Activated T-cell treated with anti-CD3 and anti-CD28 coated beads, Interleukin-2, amount 50 U/mL, for 4 hours (primary cell): Measurements from ENCODE around the gene ZNF208. TPM values are rescaled to one million over a fixed set of nuclear protein-coding genes. Genes with fewer than 3 reads are reported as not detected.
"Not testable (repeated sequence)": the region's sequence is repeated elsewhere in the genome, so short reads cannot be mapped to it uniquely, and the experiment has no call there.

ENCODE experiments used
- ATAC-seq, 2 donors: fragments of 200-7000 bp; cut with Tn5 transposase; one replicate each; pipeline ENCODE4 v1.10.0; 2021
- DNase-seq: peaks from one replicate; pipeline ENCODE4 v3.0.0-alpha.2; 2020
- H3K27me3 Mint-ChIP-seq: one replicate; pipeline ENCODE4 v1.8.0; 2021; ENCODE audit warnings: low read depth, mixed read lengths
- H3K36me3 Mint-ChIP-seq: one replicate; pipeline ENCODE4 v1.8.0; 2022; ENCODE audit warnings: mixed read lengths; ENCODE audit not compliant: insufficient read depth
- H3K4me1 Mint-ChIP-seq: one replicate; pipeline ENCODE4 v1.8.0; 2021; ENCODE audit warnings: low read depth, mixed read lengths
- H3K4me3 Mint-ChIP-seq: one replicate; pipeline ENCODE4 v1.8.0; 2021; ENCODE audit warnings: mild to moderate bottlenecking, moderate library complexity, mixed read lengths
- H3K9me3 Mint-ChIP-seq: one replicate; pipeline ENCODE4 v1.8.0; 2021; ENCODE audit warnings: mixed read lengths
- total RNA-seq, 3 donors: library from RNA; stranded (reverse); gene quantifications; one replicate each; pipeline ENCODE4 v1.2.1, GENCODE V29; 2021

The ZNF208 gene
- total RNA-seq, 3 donors from 2014 or later: 1.5 to 2.8 (median 2.0) TPM

- ATAC-seq (peak; percentile 58 to 65), DNase-seq (no peak)
- Mint-ChIP-seq H3K4me1 (no peaks in the 10 kb centered on the region), H3K9me3 (peaks cover 11% of the 10 kb centered on the region), H3K4me3 (no peak overlapping the region), H3K27me3 (no peaks in the 10 kb centered on the region), H3K36me3 (no peaks in the 10 kb centered on the region)
Measured at GRCh38 chr19:21910318-21910717, 100.4 kb downstream of the ZNF208 start.

DNA sequence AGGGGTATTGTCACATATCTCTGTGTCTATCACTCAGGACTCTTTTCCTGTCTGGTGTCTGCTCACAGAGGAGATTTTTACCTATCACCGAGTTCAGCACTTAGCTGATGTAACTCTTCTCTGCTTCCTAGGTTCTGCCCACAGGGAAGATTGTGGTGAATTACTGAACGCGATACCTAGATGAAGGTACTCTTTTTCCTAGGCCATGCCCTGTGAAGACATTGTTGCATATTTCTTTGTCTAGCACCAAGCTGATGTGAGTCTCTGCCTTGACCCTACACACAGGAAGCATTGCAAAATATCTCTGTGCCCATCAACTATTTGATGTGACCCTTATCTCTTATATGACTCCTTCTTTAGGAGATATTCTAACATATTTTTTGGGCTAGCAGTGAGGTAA is 102.7 kb downstream of the ZNF208 start:
- Mint-ChIP-seq H3K9me3 (peaks cover 8% of the 10 kb centered on the region), H3K4me3 (no peak overlapping the region)

DNA sequence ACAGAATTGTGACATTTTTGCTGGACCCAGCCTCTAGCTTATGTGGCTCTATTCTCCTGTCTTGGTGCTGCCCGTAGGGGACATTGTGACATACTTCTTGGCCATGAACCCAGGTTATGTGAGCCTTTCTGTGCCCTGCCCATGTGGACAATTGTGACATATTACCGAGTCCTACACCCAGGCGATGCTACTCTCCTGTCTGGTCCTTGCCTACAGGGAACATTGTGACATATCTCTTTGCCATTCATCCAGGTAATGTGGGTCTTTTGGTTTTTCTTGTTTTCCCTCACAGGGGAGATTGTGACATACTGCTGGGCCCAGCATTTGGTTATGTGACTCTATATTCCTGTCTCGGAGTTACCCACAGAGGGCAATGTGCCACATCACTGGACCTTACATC is 103.2 kb downstream of the ZNF208 start:
- no peak for DNase-seq
- Mint-ChIP-seq H3K4me3 (no peak overlapping the region), H3K36me3 (no peaks in the 10 kb centered on the region), H3K27me3 (no peaks in the 10 kb centered on the region), H3K9me3 (peaks cover 4% of the 10 kb centered on the region), H3K4me1 (no peaks in the 10 kb centered on the region)
- no peak for ATAC-seq

More for the DNA sequence above, 102.7 kb downstream of the ZNF208 start:
- Mint-ChIP-seq H3K4me1 (no peaks in the 10 kb centered on the region), H3K36me3 (no peaks in the 10 kb centered on the region), H3K27me3 (no peaks in the 10 kb centered on the region)
- ATAC-seq: no peak
- no peak for DNase-seq

- Mint-ChIP-seq H3K36me3 (no peaks in the 10 kb centered on the region), H3K27me3 (no peaks in the 10 kb centered on the region), H3K4me3 (no peak overlapping the region), H3K9me3 (peaks cover 9% of the 10 kb centered on the region), H3K4me1 (no peaks in the 10 kb centered on the region)
- ATAC-seq (no peak), DNase-seq (no peak)
Measured at GRCh38 chr19:21902571-21902970, 108.2 kb downstream of the ZNF208 start.

DNA sequence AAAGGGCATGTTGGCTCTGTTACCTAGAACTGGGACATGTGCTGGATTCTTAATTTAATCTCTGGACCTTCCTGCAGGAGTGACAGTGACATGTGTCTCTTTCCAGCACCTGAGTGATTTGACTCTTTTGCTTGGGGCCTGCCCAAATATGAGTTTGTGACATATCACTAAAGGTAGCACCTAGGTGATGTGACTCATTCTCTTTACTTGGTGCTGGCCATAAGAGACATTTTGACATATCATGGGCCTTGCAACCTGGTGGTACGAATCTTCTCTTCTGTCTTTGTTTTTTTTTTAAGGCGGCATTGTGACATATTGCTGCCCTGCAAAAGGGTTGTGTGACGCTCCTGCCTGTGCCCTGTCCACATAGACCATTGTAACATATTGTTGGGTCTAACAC is 108.9 kb downstream of the ZNF208 start:
- ATAC-seq (no peak), DNase-seq (no peak)
- Mint-ChIP-seq H3K4me3 (no peak overlapping the region), H3K27me3 (no peaks in the 10 kb centered on the region), H3K4me1 (no peaks in the 10 kb centered on the region), H3K36me3 (no peaks in the 10 kb centered on the region), H3K9me3 (peaks cover 15% of the 10 kb centered on the region)

DNA sequence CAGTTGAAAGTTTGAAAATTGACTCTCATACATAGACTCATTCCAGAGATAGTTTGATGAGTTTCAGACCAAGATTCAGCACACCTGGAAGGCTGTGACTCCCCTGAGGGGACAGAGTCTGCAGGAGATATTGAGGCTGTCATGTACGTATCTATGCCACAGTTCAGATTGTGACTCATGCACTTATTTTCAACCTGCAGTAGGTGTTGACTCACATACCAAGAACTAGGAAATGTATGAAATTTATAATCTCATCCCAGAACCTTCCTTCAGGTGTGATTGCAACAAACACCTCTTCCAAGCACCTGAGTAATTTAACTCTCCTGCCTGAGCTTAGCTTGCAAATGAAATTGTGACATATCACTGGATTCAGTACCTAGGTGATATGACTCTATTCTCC is 110.3 kb downstream of the ZNF208 start:
- ATAC-seq (no peak), DNase-seq (no peak)
- Mint-ChIP-seq H3K36me3 (no peaks in the 10 kb centered on the region), H3K4me1 (no peaks in the 10 kb centered on the region), H3K9me3 (peaks cover 21% of the 10 kb centered on the region), H3K27me3 (no peaks in the 10 kb centered on the region), H3K4me3 (no peak overlapping the region)

DNA sequence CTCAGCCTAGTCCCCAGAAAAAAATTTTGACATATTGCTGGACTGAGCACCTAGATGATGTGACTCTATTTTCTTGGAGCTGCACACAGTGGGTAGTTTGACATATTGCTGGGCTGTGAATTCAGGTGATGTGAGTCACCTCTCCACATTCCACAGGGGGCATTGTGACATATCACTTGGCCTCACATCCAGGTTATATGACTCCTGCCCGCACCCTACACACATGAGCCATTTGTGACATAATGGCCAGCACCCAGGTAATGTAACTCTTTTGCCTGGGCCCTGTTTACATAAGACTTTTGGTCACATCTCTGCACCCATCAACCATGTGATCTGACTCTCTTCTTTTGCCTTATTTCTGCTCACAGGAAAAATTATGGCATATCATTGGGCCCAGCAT is 119.7 kb downstream of the ZNF208 start:
- DNase-seq (no peak), ATAC-seq (no peak)
- Mint-ChIP-seq H3K36me3 (no peaks in the 10 kb centered on the region), H3K4me3 (no peak overlapping the region), H3K9me3 (peaks cover 9% of the 10 kb centered on the region), H3K4me1 (no peaks in the 10 kb centered on the region), H3K27me3 (no peaks in the 10 kb centered on the region)

- not testable (repeated sequence) for H3K4me3 Mint-ChIP-seq, H3K36me3 Mint-ChIP-seq, H3K27me3 Mint-ChIP-seq, H3K4me1 Mint-ChIP-seq, ATAC-seq, H3K9me3 Mint-ChIP-seq
- peak; percentile 15 for DNase-seq
Measured at GRCh38 chr19:21890017-21890416, 120.7 kb downstream of the ZNF208 start.

DNA sequence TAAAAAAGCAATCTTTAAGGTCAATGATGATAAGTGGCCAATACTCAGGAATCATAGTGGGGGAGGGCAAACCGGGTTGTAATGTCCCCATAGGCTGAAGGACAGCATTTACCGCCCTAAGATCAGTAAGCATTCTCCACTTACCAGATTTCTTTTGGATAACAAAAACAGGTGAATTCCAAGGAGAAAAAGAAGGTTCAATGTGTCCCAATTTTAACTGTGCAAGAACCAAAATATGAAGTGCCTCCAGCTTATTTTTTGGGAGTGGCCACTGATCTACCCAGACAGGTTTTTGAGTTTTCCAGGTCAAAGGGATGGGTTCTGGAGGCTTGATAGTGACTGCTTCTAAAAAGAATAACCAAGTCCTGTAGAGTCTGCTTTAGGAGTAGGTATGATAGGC is 125.2 kb downstream of the ZNF208 start:
- not testable (repeated sequence) for H3K9me3 Mint-ChIP-seq, ATAC-seq, H3K4me1 Mint-ChIP-seq, DNase-seq, H3K36me3 Mint-ChIP-seq, H3K27me3 Mint-ChIP-seq, H3K4me3 Mint-ChIP-seq

DNA sequence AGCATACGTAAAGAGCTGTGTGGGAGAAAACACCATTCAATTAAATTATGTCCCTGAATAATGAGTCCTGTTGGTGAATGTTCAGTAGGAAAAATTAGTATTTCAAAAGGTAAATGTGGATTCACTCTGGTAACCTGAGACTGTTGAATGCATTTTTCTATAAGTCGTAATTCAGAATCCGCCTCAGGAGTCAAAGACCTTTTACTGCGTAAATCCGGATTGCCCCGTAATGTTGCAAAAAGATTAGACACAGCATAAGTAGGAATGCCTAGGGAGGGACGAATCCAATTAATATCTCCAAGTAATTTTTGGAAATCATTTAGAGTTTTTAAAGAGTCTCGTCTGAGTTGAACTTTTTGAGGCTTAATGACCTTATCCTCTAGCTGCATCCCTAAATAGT is 126.0 kb downstream of the ZNF208 start:
- not testable (repeated sequence) for DNase-seq, H3K4me3 Mint-ChIP-seq, H3K9me3 Mint-ChIP-seq, ATAC-seq, H3K4me1 Mint-ChIP-seq, H3K27me3 Mint-ChIP-seq, H3K36me3 Mint-ChIP-seq

- Mint-ChIP-seq H3K9me3 (no peaks in the 10 kb centered on the region), H3K4me3 (no peak overlapping the region), H3K27me3 (peaks cover 5% of the 10 kb centered on the region), H3K4me1 (no peaks in the 10 kb centered on the region), H3K36me3 (no peaks in the 10 kb centered on the region)
- DNase-seq: no peak
- no peak for ATAC-seq
Measured at GRCh38 chr19:21883516-21883915, 127.2 kb downstream of the ZNF208 start.

Other genes with a start within 250 kb of the ZNF208 start
- 10 to 100 TPM; 13.1 to 16.5 (median 16.5) TPM for gene ZNF100, start 243.4 kb downstream of the ZNF208 start, total RNA-seq
- gene ZNF43, start 174.8 kb downstream of the ZNF208 start, total RNA-seq: 10 to 100 TPM; 20.3 to 22.8 (median 20.9) TPM
- gene ZNF257, start 41.5 kb upstream of the ZNF208 start, total RNA-seq: 1 to 10 TPM; 2.7 to 8.7 (median 4.8) TPM
- not detected for gene ZNF676, start 186.0 kb upstream of the ZNF208 start, total RNA-seq